Stomach smooth muscle (tissue), 2 donors: ENCODE data around the gene OR2G2.

Experiments used
- H3K27ac ChIP-seq: one replicate; pipeline ENCODE4 v1.7.0; 2013; ENCODE audit warnings: mild to moderate bottlenecking, low read length, inconsistent platforms
- H3K27me3 ChIP-seq, 2 donors: one replicate each; pipeline ENCODE4 v1.7.0; 2013; ENCODE audit warnings: low read length in 2 of 2; ENCODE audit not compliant: insufficient read depth in 2 of 2, control insufficient read depth in 1 of 2
- H3K36me3 ChIP-seq, 2 donors: one replicate each; pipeline ENCODE4 v1.7.0; 2013; ENCODE audit warnings: low read length in 2 of 2; ENCODE audit not compliant: control insufficient read depth in 2 of 2, insufficient read depth in 2 of 2
- H3K4me1 ChIP-seq: one replicate; pipeline ENCODE4 v1.7.0; 2013; ENCODE audit warnings: low read length; ENCODE audit not compliant: control insufficient read depth, insufficient read depth
- H3K4me3 ChIP-seq, 2 donors: one replicate each; pipeline ENCODE4 v1.7.0; 2013; ENCODE audit warnings: low read length in 2 of 2
- H3K9ac ChIP-seq, 2 donors: one replicate each; pipeline ENCODE4 v1.7.0; 2013; ENCODE audit warnings: low read length in 2 of 2, mild to moderate bottlenecking in 1 of 2
- H3K9me3 ChIP-seq, 2 donors: one replicate each; pipeline ENCODE4 v1.7.0; 2013; ENCODE audit warnings: low read length in 2 of 2; ENCODE audit not compliant: control insufficient read depth in 2 of 2
- donor health status: healthy.
- donor health status: Pancreatic carcinoma.

Gene OR2G2

GRCh38 chr1:247562198-247562597, 26.0 kb upstream of the OR2G2 start:
- H3K27ac ChIP-seq = no peak overlapping the region
- no peak overlapping the region for H3K9ac ChIP-seq
- H3K4me3 ChIP-seq = no peak overlapping the region
- no peaks in the 10 kb centered on the region for H3K27me3 ChIP-seq
- no peaks in the 10 kb centered on the region for H3K36me3 ChIP-seq
- no peaks in the 10 kb centered on the region for H3K9me3 ChIP-seq
- no peaks in the 10 kb centered on the region for H3K4me1 ChIP-seq

- Histone ChIP-seq H3K36me3 (no peaks in the 10 kb centered on the region), H3K9me3 (no peaks in the 10 kb centered on the region), H3K27ac (no peak overlapping the region), H3K4me3 (no peak overlapping the region), H3K4me1 (no peaks in the 10 kb centered on the region), H3K27me3 (no peaks in the 10 kb centered on the region), H3K9ac (no peak overlapping the region)
Measured at GRCh38 chr1:247574236-247574635, 13.9 kb upstream of the OR2G2 start.

GRCh38 chr1:247574664-247575063, 13.5 kb upstream of the OR2G2 start:
- no peaks in the 10 kb centered on the region for H3K4me1 ChIP-seq
- H3K9me3 ChIP-seq = no peaks in the 10 kb centered on the region
- no peak overlapping the region for H3K9ac ChIP-seq

GRCh38 chr1:247576514-247576913, 11.6 kb upstream of the OR2G2 start:
- Histone ChIP-seq H3K4me3 (no peak overlapping the region), H3K4me1 (no peaks in the 10 kb centered on the region), H3K27me3 (no peaks in the 10 kb centered on the region), H3K9ac (no peak overlapping the region), H3K9me3 (no peaks in the 10 kb centered on the region), H3K36me3 (no peaks in the 10 kb centered on the region), H3K27ac (no peak overlapping the region)

More at GRCh38 chr1:247574664-247575063, 13.5 kb upstream of the OR2G2 start:
- no peak overlapping the region for H3K4me3 ChIP-seq
- H3K27ac ChIP-seq = no peak overlapping the region
- no peaks in the 10 kb centered on the region for H3K27me3 ChIP-seq
- no peaks in the 10 kb centered on the region for H3K36me3 ChIP-seq

GRCh38 chr1:247578946-247579460, 9.2 kb upstream of the OR2G2 start:
- Histone ChIP-seq H3K27ac (no peak overlapping the region), H3K9me3 (no peaks in the 10 kb centered on the region), H3K4me1 (no peaks in the 10 kb centered on the region), H3K27me3 (no peaks in the 10 kb centered on the region), H3K4me3 (no peak overlapping the region), H3K9ac (no peak overlapping the region), H3K36me3 (no peaks in the 10 kb centered on the region)

- no peaks in the 10 kb centered on the region for H3K4me1 ChIP-seq
- H3K36me3 ChIP-seq = no peaks in the 10 kb centered on the region
- H3K9ac ChIP-seq = no peak within 1 kb of the TSS
- no peak within 1 kb of the TSS for H3K27ac ChIP-seq
- H3K9me3 ChIP-seq = peaks cover 4% of the 10 kb centered on the region in 2 donors
- no peaks in the 10 kb centered on the region for H3K27me3 ChIP-seq
- no peak within 1 kb of the TSS for H3K4me3 ChIP-seq
Measured at GRCh38 chr1:247605286-247605685, 17.1 kb downstream of the OR2G2 start, which contains the start of gene OR2G3. OR2G3 (plus strand) TSS chr1:247605586; CDS start chr1:247605586, 0 bp downstream.

GRCh38 chr1:247613405-247613804, 25.2 kb downstream of the OR2G2 start:
- Histone ChIP-seq H3K27ac (no peak overlapping the region), H3K4me1 (no peaks in the 10 kb centered on the region), H3K9ac (no peak overlapping the region), H3K4me3 (no peak overlapping the region), H3K27me3 (no peaks in the 10 kb centered on the region), H3K9me3 (peaks cover 0 to 4% of the 10 kb centered on the region in 2 donors), H3K36me3 (no peaks in the 10 kb centered on the region)

GRCh38 chr1:247614625-247615024, 26.5 kb downstream of the OR2G2 start:
- Histone ChIP-seq H3K4me3 (no peak overlapping the region), H3K27ac (no peak overlapping the region), H3K36me3 (no peaks in the 10 kb centered on the region), H3K27me3 (no peaks in the 10 kb centered on the region), H3K9me3 (peaks cover 0 to under 1% of the 10 kb centered on the region in 2 donors), H3K9ac (no peak overlapping the region), H3K4me1 (no peaks in the 10 kb centered on the region)

- Histone ChIP-seq H3K27ac (no peak overlapping the region), H3K4me3 (no peak overlapping the region), H3K36me3 (no peaks in the 10 kb centered on the region), H3K4me1 (no peaks in the 10 kb centered on the region), H3K9ac (no peak overlapping the region), H3K27me3 (no peaks in the 10 kb centered on the region), H3K9me3 (no peaks in the 10 kb centered on the region)
Measured at GRCh38 chr1:247627951-247628350, 39.8 kb downstream of the OR2G2 start.

- Histone ChIP-seq H3K9ac (no peak overlapping the region), H3K9me3 (peaks cover 0 to 2% of the 10 kb centered on the region in 2 donors), H3K27ac (no peak overlapping the region), H3K36me3 (no peaks in the 10 kb centered on the region), H3K4me3 (no peak overlapping the region), H3K27me3 (peaks cover 0 to 6% of the 10 kb centered on the region in 2 donors), H3K4me1 (no peaks in the 10 kb centered on the region)
Measured at GRCh38 chr1:247638011-247638410, 49.9 kb downstream of the OR2G2 start.

- Histone ChIP-seq H3K9ac (no peak overlapping the region), H3K36me3 (no peaks in the 10 kb centered on the region), H3K27ac (no peak overlapping the region), H3K4me1 (no peaks in the 10 kb centered on the region), H3K27me3 (peaks cover 0 to 6% of the 10 kb centered on the region in 2 donors), H3K9me3 (peaks cover 0 to 2% of the 10 kb centered on the region in 2 donors), H3K4me3 (no peak overlapping the region)
Measured at GRCh38 chr1:247638781-247639180, 50.6 kb downstream of the OR2G2 start.
